OCI-LY7 (cell line): Measurements from ENCODE around the gene SPECC1.

Experiments used
- CTCF ChIP-seq: fragments of 200-600 bp; sonication (generic); conservative IDR thresholded peaks from 2 replicates; pipeline ENCODE4 v1.5.1; 2014; ENCODE audit warnings: mild to moderate bottlenecking, antibody characterized with exemption, low read length, moderate library complexity, mixed read lengths
- EZH2phosphoT487 ChIP-seq: fragments of 200-600 bp; sonication (generic); IDR thresholded peaks from 2 replicates; pipeline ENCODE4 v1.6.1; 2018; ENCODE audit warnings: low read depth, borderline replicate concordance, mild to moderate bottlenecking, mixed run types, antibody characterized with exemption, low read length, moderate library complexity, mixed read lengths

GRCh38 chr17:20074001-20074400 lies 64.8 kb downstream of the SPECC1 start:
- TF ChIP-seq CTCF (no peak), EZH2phosphoT487 (no peak)
